ENCODE data around the gene WFDC8.

WFDC8 gene

GRCh38 chr20:45539382-45539781 lies 39.7 kb downstream of the WFDC8 start, which contains the start of gene WFDC6:
Gene WFDC6, minus strand, starts transcription at chr20:45539482. Its CDS starts 75 bp downstream, at chr20:45539407.
- no peak for DNase-seq (ENCODE audit: low read depth)
- TF ChIP-seq CTCF (IDR thresholded peaks at IDR 0.05; ENCODE audit: insufficient read depth, low read depth, low read length, missing control alignments) = no peak
- H3K4me3 ChIP-seq (ENCODE audit: low read length) = no peak within 1 kb of the TSS

- no peak overlapping the region for H3K4me3 ChIP-seq (ENCODE audit: low read length)
- peak; percentile 97 for DNase-seq (ENCODE audit: low read depth)
- peak; percentile 23 for TF ChIP-seq CTCF (IDR thresholded peaks at IDR 0.05; ENCODE audit: insufficient read depth, low read depth, low read length, missing control alignments)
Measured at GRCh38 chr20:45538209-45538799, 40.8 kb downstream of the WFDC8 start.

GRCh38 chr20:45527294-45527693 lies 51.8 kb downstream of the WFDC8 start:
- H3K4me3 ChIP-seq (ENCODE audit: low read length) = no peak overlapping the region
- TF ChIP-seq CTCF (IDR thresholded peaks at IDR 0.05; ENCODE audit: insufficient read depth, low read depth, low read length, missing control alignments) = no peak
- DNase-seq (ENCODE audit: low read depth) = no peak

GRCh38 chr20:45523821-45524220 lies 55.3 kb downstream of the WFDC8 start:
- TF ChIP-seq CTCF (IDR thresholded peaks at IDR 0.05; ENCODE audit: insufficient read depth, low read depth, low read length, missing control alignments) = no peak
- no peak overlapping the region for H3K4me3 ChIP-seq (ENCODE audit: low read length)
- DNase-seq (ENCODE audit: low read depth) = peak; percentile 29

- DNase-seq (ENCODE audit: low read depth) = peak; percentile 91
- TF ChIP-seq CTCF (IDR thresholded peaks at IDR 0.05; ENCODE audit: insufficient read depth, low read depth, low read length, missing control alignments) = no peak
- no peak overlapping the region for H3K4me3 ChIP-seq (ENCODE audit: low read length)
Measured at GRCh38 chr20:45518282-45518681, 60.8 kb downstream of the WFDC8 start.

- DNase-seq (ENCODE audit: low read depth) = no peak
- no peak for TF ChIP-seq CTCF (IDR thresholded peaks at IDR 0.05; ENCODE audit: insufficient read depth, low read depth, low read length, missing control alignments)
- H3K4me3 ChIP-seq (ENCODE audit: low read length) = no peak within 1 kb of the TSS
Measured at GRCh38 chr20:45515147-45515913, 63.8 kb downstream of the WFDC8 start, which contains the start of gene SPINT3. Gene SPINT3, minus strand, starts transcription at chr20:45515622. Its CDS starts 14 bp downstream, at chr20:45515608.
